T-helper 2 cell treated with Interferon-gamma antibody and Interleukin-4, amounts not matched to agents 5 μg/mL and 100 μg/mL, for 36 hours (primary cell): ENCODE data around the gene SLC13A5.
"Not testable (repeated sequence)": the region's sequence is repeated elsewhere in the genome, so short reads cannot be mapped to it uniquely, and the experiment has no call there.

Source experiments
- DNase-seq: peaks from one replicate; pipeline ENCODE4 v3.0.0; 2021; ENCODE audit warnings: low spot score
- H3K27ac Mint-ChIP-seq: one replicate; pipeline ENCODE4 v1.8.0; 2021; ENCODE audit warnings: mild to moderate bottlenecking, mixed read lengths
- H3K27me3 Mint-ChIP-seq: one replicate; pipeline ENCODE4 v1.8.0; 2021; ENCODE audit warnings: low read depth, mixed read lengths
- H3K36me3 Mint-ChIP-seq: one replicate; pipeline ENCODE4 v1.8.0; 2021; ENCODE audit warnings: low read depth, mixed read lengths
- H3K4me1 Mint-ChIP-seq: one replicate; pipeline ENCODE4 v1.8.0; 2021; ENCODE audit warnings: low read depth, mixed read lengths
- H3K4me3 Mint-ChIP-seq: one replicate; pipeline ENCODE4 v1.8.0; 2022; ENCODE audit warnings: mild to moderate bottlenecking, moderate library complexity, mixed read lengths
- H3K9me3 Mint-ChIP-seq: one replicate; pipeline ENCODE4 v1.8.0; 2021; ENCODE audit warnings: mixed read lengths

The SLC13A5 gene

DNA sequence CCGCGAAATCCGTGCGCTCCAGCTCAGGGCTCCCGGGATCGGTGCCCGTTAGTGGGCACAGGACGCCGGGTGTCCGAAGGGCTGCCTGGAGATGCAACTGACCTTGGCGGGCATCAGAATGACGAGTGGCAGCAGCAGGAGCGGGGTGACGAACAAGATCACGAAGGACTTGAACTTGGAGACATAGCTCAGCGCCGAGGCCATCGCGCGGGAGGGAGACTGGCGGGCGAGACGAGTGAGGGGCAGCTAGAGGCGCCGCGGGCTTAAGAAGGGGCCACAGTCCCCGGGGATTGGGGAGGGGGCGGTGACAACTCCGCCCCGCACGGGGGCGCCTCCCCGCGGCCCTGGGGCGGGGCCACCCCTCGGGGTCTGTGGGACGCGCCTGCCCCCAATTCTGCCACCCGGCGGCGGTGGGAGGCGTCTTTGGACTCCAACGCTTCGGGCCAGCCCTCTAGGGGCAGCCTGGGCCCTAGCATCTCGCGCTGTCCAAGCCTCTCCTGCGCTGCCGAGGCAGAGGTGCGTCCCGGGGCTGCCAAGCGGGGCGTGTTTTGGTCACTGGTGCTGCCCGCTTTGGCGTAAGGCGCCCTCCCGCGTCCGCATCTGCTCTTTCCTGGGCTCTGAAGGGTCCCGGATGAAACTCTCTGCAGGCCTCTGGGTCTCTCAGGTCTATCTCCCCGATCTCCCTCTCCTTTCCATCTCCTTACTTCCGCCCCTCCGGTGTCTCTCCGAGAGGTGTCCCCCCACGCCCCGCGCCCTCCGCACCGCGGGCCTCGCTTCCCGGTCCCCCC is at the start of gene SLC13A5:
Gene SLC13A5, minus strand, starts transcription at position 240 of the 788 bp plus-strand sequence. Its CDS starts 36 bp downstream, at position 204.
- no peak within 1 kb of the TSS for H3K27ac Mint-ChIP-seq
- H3K36me3 Mint-ChIP-seq = no peaks in the 10 kb centered on the region
- H3K4me1 Mint-ChIP-seq = peaks cover 2% of the 10 kb centered on the region
- DNase-seq = no peak
- no peaks in the 10 kb centered on the region for H3K9me3 Mint-ChIP-seq
- H3K27me3 Mint-ChIP-seq = peaks cover 59% of the 10 kb centered on the region
- no peak within 1 kb of the TSS for H3K4me3 Mint-ChIP-seq

- H3K27me3 Mint-ChIP-seq = no peaks in the 10 kb centered on the region
- DNase-seq = no peak
- no peak overlapping the region for H3K27ac Mint-ChIP-seq
- peaks cover 95% of the 10 kb centered on the region for H3K36me3 Mint-ChIP-seq
- peaks cover 36% of the 10 kb centered on the region for H3K4me1 Mint-ChIP-seq
- H3K9me3 Mint-ChIP-seq = peaks cover 20% of the 10 kb centered on the region
- no peak overlapping the region for H3K4me3 Mint-ChIP-seq
Observed at GRCh38 chr17:6761779-6762178, 48.6 kb upstream of the SLC13A5 start.

- Mint-ChIP-seq H3K36me3 (peaks cover 63% of the 10 kb centered on the region), H3K4me1 (peaks cover 45% of the 10 kb centered on the region), H3K27ac (peak overlapping the region; percentile 87), H3K4me3 (peak overlapping the region; percentile 88), H3K9me3 (no peaks in the 10 kb centered on the region), H3K27me3 (no peaks in the 10 kb centered on the region)
- DNase-seq = no peak
Observed at GRCh38 chr17:6757747-6758146, 44.6 kb upstream of the SLC13A5 start.

- H3K27me3 Mint-ChIP-seq = no peaks in the 10 kb centered on the region
Observed at GRCh38 chr17:6756425-6757031, 43.4 kb upstream of the SLC13A5 start.

GRCh38 chr17:6755731-6756184 is 42.6 kb upstream of the SLC13A5 start, which contains the start of gene XAF1:
TSS of gene XAF1 (plus strand) at chr17:6756046. CDS start at chr17:6756079, 33 bp downstream.
- DNase-seq = peak; percentile 30

More at GRCh38 chr17:6756425-6757031, 43.4 kb upstream of the SLC13A5 start:
- H3K36me3 Mint-ChIP-seq = peaks cover 51% of the 10 kb centered on the region
- no peaks in the 10 kb centered on the region for H3K9me3 Mint-ChIP-seq
- peak overlapping the region; percentile 98 for H3K4me3 Mint-ChIP-seq
- H3K4me1 Mint-ChIP-seq = peaks cover 53% of the 10 kb centered on the region
- peak overlapping the region; percentile 95 for H3K27ac Mint-ChIP-seq
- no peak for DNase-seq

GRCh38 chr17:6755281-6755680 is 42.1 kb upstream of the SLC13A5 start:
- peaks cover 38% of the 10 kb centered on the region for H3K36me3 Mint-ChIP-seq
- H3K27me3 Mint-ChIP-seq = peaks cover 2% of the 10 kb centered on the region
- peaks cover 47% of the 10 kb centered on the region for H3K4me1 Mint-ChIP-seq
- DNase-seq = no peak
- H3K9me3 Mint-ChIP-seq = no peaks in the 10 kb centered on the region
- H3K4me3 Mint-ChIP-seq = peak overlapping the region; percentile 98
- peak overlapping the region; percentile 95 for H3K27ac Mint-ChIP-seq

More at GRCh38 chr17:6755731-6756184, 42.6 kb upstream of the SLC13A5 start, which contains the start of gene XAF1:
- Mint-ChIP-seq H3K4me1 (peaks cover 50% of the 10 kb centered on the region), H3K9me3 (no peaks in the 10 kb centered on the region), H3K27me3 (no peaks in the 10 kb centered on the region), H3K27ac (peak within 1 kb of the TSS; percentile 95), H3K36me3 (peaks cover 43% of the 10 kb centered on the region), H3K4me3 (peak within 1 kb of the TSS; percentile 98)

DNA sequence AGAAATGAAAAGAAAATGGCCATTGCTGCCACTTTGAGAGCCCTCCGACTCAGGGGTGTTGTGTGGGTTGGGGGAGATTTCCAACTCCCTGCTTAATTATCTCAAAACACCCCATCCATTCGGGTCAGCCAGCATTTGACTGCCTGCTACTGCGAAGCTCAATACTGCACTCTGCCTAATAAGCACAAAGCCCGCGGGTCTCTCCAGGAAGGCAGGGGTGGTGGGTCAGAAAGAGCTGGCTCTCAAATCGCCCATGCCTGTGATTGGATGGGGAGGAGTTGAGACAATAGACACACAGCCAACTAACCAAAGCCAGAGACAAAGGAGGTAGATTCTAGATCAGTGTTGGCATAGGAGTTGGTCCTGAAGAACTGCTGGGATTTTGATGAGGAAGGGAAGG is 40.4 kb upstream of the SLC13A5 start:
- H3K4me1 Mint-ChIP-seq = peaks cover 41% of the 10 kb centered on the region
- H3K27ac Mint-ChIP-seq = peak overlapping the region; percentile 45
- H3K27me3 Mint-ChIP-seq = peaks cover 8% of the 10 kb centered on the region
- peaks cover 22% of the 10 kb centered on the region for H3K36me3 Mint-ChIP-seq
- H3K4me3 Mint-ChIP-seq = no peak overlapping the region
- no peaks in the 10 kb centered on the region for H3K9me3 Mint-ChIP-seq
- DNase-seq = no peak

- no peak for DNase-seq
- no peak overlapping the region for H3K4me3 Mint-ChIP-seq
- H3K27me3 Mint-ChIP-seq = peaks cover 11% of the 10 kb centered on the region
- H3K36me3 Mint-ChIP-seq = peaks cover 17% of the 10 kb centered on the region
- H3K4me1 Mint-ChIP-seq = peaks cover 36% of the 10 kb centered on the region
- H3K9me3 Mint-ChIP-seq = no peaks in the 10 kb centered on the region
- H3K27ac Mint-ChIP-seq = no peak overlapping the region
Observed at GRCh38 chr17:6753006-6753445, 39.9 kb upstream of the SLC13A5 start.

DNA sequence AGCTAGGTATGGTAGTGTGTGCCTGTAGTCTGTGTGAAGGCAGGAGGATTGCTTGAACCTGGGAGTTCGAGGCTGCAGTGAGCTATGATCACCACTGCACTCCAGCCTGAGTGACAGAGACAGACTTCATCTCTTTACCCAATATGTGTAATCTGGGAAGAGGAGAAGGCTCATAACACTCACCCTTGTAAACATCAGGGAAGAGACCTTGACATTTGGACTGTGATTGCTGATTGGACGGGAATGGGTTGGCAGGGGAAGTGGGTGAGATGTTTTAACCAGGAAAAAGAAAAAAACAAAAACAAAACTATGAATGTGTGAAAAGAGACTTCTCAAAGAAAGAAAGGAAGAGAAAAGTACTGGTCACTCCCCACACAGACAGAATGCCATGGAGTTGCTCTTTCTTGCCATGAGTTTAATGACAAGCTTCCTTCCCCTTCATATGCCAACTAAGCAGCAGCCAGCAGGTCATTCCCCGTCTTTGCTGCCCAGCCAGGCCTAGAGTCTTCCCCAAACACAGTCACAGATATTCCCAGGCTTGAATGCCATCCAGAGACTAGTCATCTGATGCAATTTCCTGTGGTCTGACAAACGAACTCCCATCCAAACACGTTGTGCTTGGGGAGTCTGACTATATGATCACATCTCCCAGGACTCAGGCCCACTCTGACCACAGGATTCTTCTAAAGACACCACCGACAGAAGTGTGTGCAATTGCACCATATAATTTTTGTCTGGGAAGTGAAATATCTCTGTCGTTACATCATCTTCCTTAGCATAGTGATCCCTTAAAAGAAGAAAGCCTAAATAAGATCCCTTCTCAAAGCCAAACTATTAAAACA is 39.1 kb upstream of the SLC13A5 start:
- Mint-ChIP-seq H3K36me3 (peaks cover 11% of the 10 kb centered on the region), H3K4me1 (peaks cover 30% of the 10 kb centered on the region), H3K27ac (no peak overlapping the region)

DNA sequence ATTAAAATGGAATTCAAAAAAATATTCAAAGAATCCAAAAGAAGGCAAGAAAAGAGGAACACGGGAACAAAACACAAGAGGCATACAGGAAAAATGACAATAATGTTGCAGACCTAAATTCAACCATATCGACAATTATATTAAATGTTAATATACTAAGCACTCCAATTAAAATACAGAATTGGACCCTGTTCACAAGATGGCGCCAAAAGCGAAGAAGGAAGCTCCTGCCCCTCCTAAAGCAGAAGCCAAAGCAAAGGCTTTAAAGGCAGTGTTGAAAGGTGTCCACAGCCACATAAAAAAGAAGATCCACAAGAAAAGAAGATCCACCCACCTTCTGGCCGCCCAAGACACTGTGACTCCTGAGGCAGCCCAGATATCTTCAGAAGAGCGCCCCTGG is 36.4 kb upstream of the SLC13A5 start:
- peaks cover 19% of the 10 kb centered on the region for H3K4me1 Mint-ChIP-seq
- H3K27ac Mint-ChIP-seq = no peak overlapping the region
- no peaks in the 10 kb centered on the region for H3K9me3 Mint-ChIP-seq
- DNase-seq = no peak
- H3K4me3 Mint-ChIP-seq = no peak overlapping the region
- no peaks in the 10 kb centered on the region for H3K36me3 Mint-ChIP-seq
- peaks cover 30% of the 10 kb centered on the region for H3K27me3 Mint-ChIP-seq

More for the DNA sequence above, 39.1 kb upstream of the SLC13A5 start:
- no peak for DNase-seq
- Mint-ChIP-seq H3K4me3 (no peak overlapping the region), H3K9me3 (no peaks in the 10 kb centered on the region), H3K27me3 (peaks cover 14% of the 10 kb centered on the region)

GRCh38 chr17:6748617-6749016 is 35.4 kb upstream of the SLC13A5 start:
- peaks cover 38% of the 10 kb centered on the region for H3K27me3 Mint-ChIP-seq
- H3K9me3 Mint-ChIP-seq = no peaks in the 10 kb centered on the region
- no peaks in the 10 kb centered on the region for H3K36me3 Mint-ChIP-seq
- H3K27ac Mint-ChIP-seq = no peak overlapping the region
- H3K4me3 Mint-ChIP-seq = no peak overlapping the region
- peaks cover 17% of the 10 kb centered on the region for H3K4me1 Mint-ChIP-seq
- no peak for DNase-seq

DNA sequence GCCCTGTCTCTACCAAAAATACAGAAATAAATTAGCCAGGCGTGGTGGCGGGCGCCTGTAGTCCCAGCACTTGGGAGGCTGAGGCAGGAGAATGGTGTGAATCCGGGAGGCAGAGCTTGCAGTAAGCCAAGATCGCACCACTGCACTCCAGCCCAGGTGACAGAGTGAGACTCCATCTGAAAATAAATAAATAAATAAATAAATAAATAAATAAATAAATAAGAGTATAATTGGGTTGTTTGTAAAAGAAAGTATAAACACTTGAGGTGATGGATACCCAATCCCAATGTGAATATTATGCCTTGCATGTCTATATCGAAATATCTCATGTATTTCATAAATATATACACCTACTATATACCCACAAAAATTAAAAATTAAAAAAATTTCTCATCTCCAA is 33.5 kb upstream of the SLC13A5 start:
- not testable (repeated sequence) for DNase-seq, H3K36me3 Mint-ChIP-seq, H3K4me3 Mint-ChIP-seq, H3K4me1 Mint-ChIP-seq, H3K27ac Mint-ChIP-seq, H3K9me3 Mint-ChIP-seq
- H3K27me3 Mint-ChIP-seq = peaks cover 49% of the 10 kb centered on the region

DNA sequence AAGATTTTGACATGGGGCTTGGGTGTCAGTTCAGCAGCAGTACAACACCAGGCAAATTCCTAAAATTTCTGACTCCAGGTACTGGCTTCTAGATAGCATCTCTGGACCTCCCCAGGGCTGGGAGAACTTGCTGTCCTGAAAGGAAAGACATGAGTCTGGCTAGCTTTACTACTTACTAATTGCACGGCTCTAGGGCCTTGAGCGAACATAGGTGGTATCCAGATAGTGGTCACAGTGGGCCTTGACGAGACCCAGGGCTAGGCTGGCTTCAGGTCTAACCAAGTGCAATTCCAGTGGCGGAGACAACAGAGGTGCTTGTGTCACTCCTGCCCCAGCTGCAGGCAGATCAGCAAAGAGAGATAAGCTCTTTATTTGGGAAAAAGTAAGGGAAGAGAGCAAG is 16.4 kb upstream of the SLC13A5 start:
- Mint-ChIP-seq H3K4me1 (no peaks in the 10 kb centered on the region), H3K9me3 (no peaks in the 10 kb centered on the region), H3K27ac (no peak overlapping the region), H3K4me3 (no peak overlapping the region), H3K27me3 (peaks cover 18% of the 10 kb centered on the region), H3K36me3 (no peaks in the 10 kb centered on the region)
- DNase-seq = no peak
